Tibial nerve (tissue), 4 donors: ENCODE results near the gene GPC3. TPM values are rescaled to one million over a fixed set of nuclear protein-coding genes. Genes with fewer than 3 reads are reported as not detected.
"Not testable (repeated sequence)": the region's sequence is repeated elsewhere in the genome, so short reads cannot be mapped to it uniquely, and the experiment has no call there.

Experiments used
- DNase-seq, 2 donors: peaks; one replicate each; pipeline ENCODE4 v3.0.0-alpha.2; 2019; ENCODE audit warnings: low spot score in 2 of 2
- H3K27ac ChIP-seq, 4 donors: fragments of 200-600 bp; sonication (generic) in 3 of 4; one replicate each; pipeline ENCODE4 v1.5.1; 2017 to 2019; ENCODE audit warnings: mild to moderate bottlenecking in 1 of 4
- H3K27me3 ChIP-seq, 2 donors: fragments of 200-600 bp; sonication (generic) in 1 of 2; one replicate each; pipeline versions ENCODE4 v1.5.1 to v1.6.0; 2017 to 2019
- H3K36me3 ChIP-seq, 3 donors: fragments of 200-600 bp; sonication (generic); one replicate each; pipeline ENCODE4 v1.5.1; 2018 to 2019
- H3K4me1 ChIP-seq, 4 donors: fragments of 200-600 bp; sonication (generic) in 3 of 4; one replicate each; pipeline ENCODE4 v1.5.1; 2017 to 2019
- H3K4me3 ChIP-seq, 4 donors: fragments of 200-600 bp; sonication (generic) in 3 of 4; one replicate each; pipeline ENCODE4 v1.5.1; 2017 to 2019; ENCODE audit warnings: mild to moderate bottlenecking in 1 of 4, moderate library complexity in 1 of 4
- H3K9me3 ChIP-seq, 4 donors: fragments of 200-600 bp; sonication (generic) in 3 of 4; one replicate each; pipeline ENCODE4 v1.5.1; 2017 to 2019
- CTCF ChIP-seq, 5 experiments: fragments of 200-600 bp in 3 of 5; fragments of 450-650 bp in 2 of 5; sonication (generic) in 3 of 5; IDR thresholded peaks; one replicate each; pipeline ENCODE4 v1.5.1; 2016 to 2019; ENCODE audit warnings: antibody characterized with exemption in 5 of 5, mild to moderate bottlenecking in 3 of 5, moderate library complexity in 2 of 5
- EP300 ChIP-seq, 2 donors: sonication (generic); formaldehyde crosslinking; IDR thresholded peaks; one replicate each; pipeline ENCODE4 v1.6.1; 2017; ENCODE audit warnings: antibody characterized with exemption in 2 of 2, mild to moderate bottlenecking in 1 of 2
- POLR2A ChIP-seq, 2 donors: fragments of 450-650 bp; IDR thresholded peaks; one replicate each; pipeline ENCODE4 v1.6.1; 2017; ENCODE audit warnings: antibody characterized with exemption in 2 of 2, mild to moderate bottlenecking in 2 of 2, moderate library complexity in 2 of 2
- WGBS, 2 donors: methylation state at CpG; one replicate each; pipeline ENCODE4 v1.1.5; 2018; 5-methylcytosine and 5-hydroxymethylcytosine counted together
- total RNA-seq, 4 donors: library from RNA; depleted of rRNA; stranded (reverse); fragments of >200 nt; gene quantifications; one replicate each; pipeline ENCODE4 v1.1.0, GENCODE V29; 2016

GPC3 gene
- total RNA-seq, 4 donors from 2014 or later, result 60.5 to 116 (median 72.8) TPM

GRCh38 chrX:133995759-133996158, 10.4 kb upstream of the GPC3 start:
- H3K4me1 ChIP-seq, result no peaks in the 10 kb centered on the region
- TF ChIP-seq POLR2A (IDR thresholded peaks at IDR 0.05) (no peak), EP300 (IDR thresholded peaks at IDR 0.05) (no peak), CTCF (IDR thresholded peaks at IDR 0.05) (no peak)
- H3K27me3 ChIP-seq, result peaks cover 0 to 9% of the 10 kb centered on the region in 2 donors
- H3K36me3 ChIP-seq, result no peaks in the 10 kb centered on the region
- no peak overlapping the region for H3K4me3 ChIP-seq
- no peak for DNase-seq
- H3K9me3 ChIP-seq, result no peaks in the 10 kb centered on the region
- no peak overlapping the region for H3K27ac ChIP-seq

- no peaks in the 10 kb centered on the region for H3K4me1 ChIP-seq
- no peak overlapping the region for H3K27ac ChIP-seq
- TF ChIP-seq CTCF (IDR thresholded peaks at IDR 0.05) (no peak), POLR2A (IDR thresholded peaks at IDR 0.05) (no peak), EP300 (IDR thresholded peaks at IDR 0.05) (no peak)
- H3K27me3 ChIP-seq, result peaks cover 0 to 5% of the 10 kb centered on the region in 2 donors
- DNase-seq, result no peak
- H3K9me3 ChIP-seq, result no peaks in the 10 kb centered on the region
- H3K36me3 ChIP-seq, result no peaks in the 10 kb centered on the region
- no peak overlapping the region for H3K4me3 ChIP-seq
- WGBS, 2 donors, result 80 to 83% methylated on average over 2 of the region's 2 CpGs
Observed at GRCh38 chrX:133994576-133994975, 9.2 kb upstream of the GPC3 start.

- Histone ChIP-seq H3K9me3 (no peaks in the 10 kb centered on the region), H3K27me3 (peaks cover 0 to 5% of the 10 kb centered on the region in 2 donors), H3K4me3 (no peak overlapping the region), H3K36me3 (no peaks in the 10 kb centered on the region), H3K4me1 (no peaks in the 10 kb centered on the region), H3K27ac (no peak overlapping the region)
- WGBS, 2 donors, result 63 to 69% methylated on average over 4 of the region's 4 CpGs
- DNase-seq, result no peak
- no peak for TF ChIP-seq CTCF (IDR thresholded peaks at IDR 0.05)
- no peak for TF ChIP-seq EP300 (IDR thresholded peaks at IDR 0.05)
- TF ChIP-seq POLR2A (IDR thresholded peaks at IDR 0.05), result no peak
Observed at GRCh38 chrX:133992882-133993281, 7.5 kb upstream of the GPC3 start.

- no peak for DNase-seq
- Histone ChIP-seq H3K27ac (no peak overlapping the region), H3K36me3 (no peaks in the 10 kb centered on the region), H3K27me3 (peaks cover 0 to 8% of the 10 kb centered on the region in 2 donors), H3K4me1 (no peaks in the 10 kb centered on the region), H3K4me3 (no peak overlapping the region), H3K9me3 (no peaks in the 10 kb centered on the region)
- no peak for TF ChIP-seq POLR2A (IDR thresholded peaks at IDR 0.05)
- no peak for TF ChIP-seq CTCF (IDR thresholded peaks at IDR 0.05)
- WGBS, 2 donors, result 63 to 90% methylated on average over 5 of the region's 5 CpGs
Observed at GRCh38 chrX:133991814-133992213, 6.4 kb upstream of the GPC3 start.

- not testable (repeated sequence) for DNase-seq, H3K9me3 ChIP-seq, H3K27ac ChIP-seq, H3K4me3 ChIP-seq, H3K4me1 ChIP-seq, H3K27me3 ChIP-seq, H3K36me3 ChIP-seq
- 86 to 96% methylated on average over 3 of the region's 3 CpGs for WGBS, 2 donors
Observed at GRCh38 chrX:133991057-133991456, 5.7 kb upstream of the GPC3 start.

GRCh38 chrX:133989993-133990392, 4.6 kb upstream of the GPC3 start:
- WGBS, 2 donors, result 50% methylated on average over 1 of the region's 1 CpG; no CpG with 5 or more reads in 1 of the 2 donors
- Histone ChIP-seq H3K4me3 (no peak overlapping the region), H3K27me3 (peaks cover 0 to 8% of the 10 kb centered on the region in 2 donors), H3K9me3 (no peaks in the 10 kb centered on the region), H3K27ac (no peak overlapping the region), H3K36me3 (no peaks in the 10 kb centered on the region), H3K4me1 (peaks cover 0 to 3% (median 0%) of the 10 kb centered on the region in 4 donors)
- TF ChIP-seq CTCF (IDR thresholded peaks at IDR 0.05), result no peak
- no peak for DNase-seq
